Epithelial cell of esophagus (primary cell): ENCODE results near the gene JAK1.

Experiments
- DNase-seq: peaks from one replicate; pipeline ENCODE4 v3.0.0; 2010; ENCODE audit warnings: low read depth
- H3K4me3 ChIP-seq: 2 replicates; pipeline ENCODE4 v1.5.1; 2011; ENCODE audit warnings: mild to moderate bottlenecking, low read length, control low read depth
- TF ChIP-seq, protein P1 (sequence below): IDR thresholded peaks from 2 replicates; pipeline ENCODE4 v1.5.1; 2011; ENCODE audit warnings: low read depth, mild to moderate bottlenecking, low read length, control low read depth, inconsistent platforms; ENCODE audit not compliant: insufficient read depth; ENCODE audit errors: missing control alignments

The JAK1 gene

DNA sequence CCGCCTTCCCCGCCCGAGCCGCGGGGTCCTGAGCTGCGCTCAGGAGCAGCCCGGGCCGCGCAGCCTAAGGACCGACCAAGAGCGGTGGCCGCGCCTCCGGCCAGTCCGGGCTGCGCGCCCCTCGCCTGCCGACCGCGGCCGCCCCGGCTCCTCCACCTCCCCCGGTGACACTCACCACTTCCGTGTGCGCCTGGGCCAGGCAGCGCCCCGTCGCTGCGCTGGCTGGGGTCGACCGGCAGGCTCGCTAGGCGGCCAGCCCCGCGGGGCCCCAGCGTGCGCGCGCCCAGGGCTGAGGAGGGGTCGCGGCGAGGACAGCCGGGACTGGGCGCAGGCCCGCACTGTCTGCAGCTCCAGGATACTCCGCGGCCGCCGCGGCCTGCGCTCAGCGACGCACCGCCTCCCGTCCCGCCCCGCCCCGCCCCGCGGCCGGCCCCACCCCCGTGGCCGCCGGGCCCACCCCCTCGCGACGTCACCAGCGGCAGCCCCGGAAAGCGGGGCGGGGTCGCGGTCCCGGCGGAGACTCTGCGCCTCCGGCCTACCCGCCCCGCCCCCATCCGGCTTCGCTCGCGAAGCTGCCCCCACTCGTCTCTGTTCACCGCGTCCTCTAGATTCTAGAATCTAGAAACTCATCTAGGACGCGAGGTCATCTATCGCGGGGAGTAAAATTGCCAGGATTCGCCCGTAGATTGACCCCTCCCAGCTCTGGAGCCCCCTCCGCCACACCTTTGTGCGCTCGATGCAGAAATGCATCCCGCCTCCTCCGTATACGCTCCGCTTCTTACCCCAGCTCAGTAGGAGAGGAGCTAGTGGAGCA lies at the start of gene JAK1:
Gene JAK1 (minus strand): TSS at position 392 of the 814 bp plus-strand sequence. CDS start 80,285 bp downstream, outside the sequence.
- TF ChIP-seq, protein P1, sequence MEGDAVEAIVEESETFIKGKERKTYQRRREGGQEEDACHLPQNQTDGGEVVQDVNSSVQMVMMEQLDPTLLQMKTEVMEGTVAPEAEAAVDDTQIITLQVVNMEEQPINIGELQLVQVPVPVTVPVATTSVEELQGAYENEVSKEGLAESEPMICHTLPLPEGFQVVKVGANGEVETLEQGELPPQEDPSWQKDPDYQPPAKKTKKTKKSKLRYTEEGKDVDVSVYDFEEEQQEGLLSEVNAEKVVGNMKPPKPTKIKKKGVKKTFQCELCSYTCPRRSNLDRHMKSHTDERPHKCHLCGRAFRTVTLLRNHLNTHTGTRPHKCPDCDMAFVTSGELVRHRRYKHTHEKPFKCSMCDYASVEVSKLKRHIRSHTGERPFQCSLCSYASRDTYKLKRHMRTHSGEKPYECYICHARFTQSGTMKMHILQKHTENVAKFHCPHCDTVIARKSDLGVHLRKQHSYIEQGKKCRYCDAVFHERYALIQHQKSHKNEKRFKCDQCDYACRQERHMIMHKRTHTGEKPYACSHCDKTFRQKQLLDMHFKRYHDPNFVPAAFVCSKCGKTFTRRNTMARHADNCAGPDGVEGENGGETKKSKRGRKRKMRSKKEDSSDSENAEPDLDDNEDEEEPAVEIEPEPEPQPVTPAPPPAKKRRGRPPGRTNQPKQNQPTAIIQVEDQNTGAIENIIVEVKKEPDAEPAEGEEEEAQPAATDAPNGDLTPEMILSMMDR = no peak
- peak; percentile 78 for DNase-seq
- peak within 1 kb of the TSS; percentile 85 for H3K4me3 ChIP-seq

DNA sequence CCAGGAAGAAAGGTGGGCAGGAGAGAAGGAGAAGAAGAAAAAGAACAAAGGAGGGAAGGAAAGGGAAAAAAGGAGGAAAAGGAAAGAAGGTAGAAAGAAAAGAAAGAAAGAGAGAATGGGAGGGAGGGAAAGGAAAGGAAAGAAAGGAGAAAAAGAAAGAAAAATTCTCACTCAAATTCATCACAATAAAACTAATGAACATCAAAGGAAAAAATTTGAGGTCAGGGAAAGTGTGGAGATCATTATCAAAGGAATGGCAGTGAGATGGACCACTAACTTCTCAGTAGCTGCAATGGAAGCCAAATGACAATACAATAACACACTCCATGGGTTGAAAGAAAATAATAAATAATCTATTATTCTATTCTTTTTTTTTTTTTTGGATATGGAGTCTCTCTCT lies 48.0 kb upstream of the JAK1 start:
- TF ChIP-seq, protein P1 = no peak
- no peak overlapping the region for H3K4me3 ChIP-seq
- DNase-seq = no peak

DNA sequence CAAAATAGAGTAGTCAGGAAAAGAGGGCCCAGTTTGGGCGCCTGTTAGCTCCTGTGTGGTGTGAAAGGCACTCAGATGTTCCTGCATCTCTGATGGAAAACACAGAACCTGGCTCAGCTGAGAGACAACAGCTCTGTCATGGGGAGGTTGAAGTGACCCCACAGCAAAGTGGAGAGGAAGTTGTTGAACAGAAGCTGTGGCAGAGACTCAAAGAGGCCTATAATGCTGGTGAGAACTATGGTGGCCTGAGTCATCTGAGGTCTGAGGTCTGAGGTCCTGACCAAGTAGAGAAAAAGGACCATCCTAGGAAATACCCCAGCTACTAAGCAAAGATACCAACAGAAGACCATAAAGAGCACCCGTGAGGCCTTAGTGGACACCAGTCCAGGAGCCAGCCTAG lies 45.6 kb upstream of the JAK1 start:
- DNase-seq = no peak
- no peak overlapping the region for H3K4me3 ChIP-seq
- TF ChIP-seq, protein P1 = no peak

DNA sequence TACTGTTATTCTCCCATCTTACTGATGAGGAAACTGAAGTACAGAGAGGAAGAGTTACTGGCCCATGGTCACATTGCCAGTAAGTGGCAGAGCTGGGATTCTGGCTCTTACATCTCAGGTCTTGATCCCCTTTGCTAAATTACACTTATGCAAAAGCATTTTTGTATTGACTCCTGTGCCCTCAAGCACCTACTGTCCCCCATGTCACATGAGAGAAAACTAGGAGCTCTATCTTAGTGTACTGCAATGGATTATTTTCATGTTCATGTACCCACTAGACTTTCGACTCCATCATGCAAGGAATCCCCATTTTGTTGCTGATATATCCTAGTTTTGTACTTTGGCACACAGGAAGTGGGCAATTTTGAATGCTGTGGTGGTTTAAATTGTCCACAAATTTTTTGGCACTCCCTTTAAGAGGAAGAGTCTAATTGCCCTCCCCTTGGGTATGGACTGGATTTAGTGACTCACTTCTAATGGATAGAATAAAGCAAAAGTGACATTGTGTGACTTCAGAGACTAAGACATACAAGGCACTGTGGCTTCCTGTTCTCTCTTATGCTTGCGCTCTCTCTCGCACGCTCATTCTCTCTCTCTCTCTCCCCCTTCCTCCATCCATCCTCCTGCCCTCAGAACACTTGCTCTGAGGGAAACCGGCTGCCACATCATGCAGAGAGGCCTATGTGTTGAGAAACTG lies 43.5 kb upstream of the JAK1 start:
- DNase-seq = no peak
- no peak overlapping the region for H3K4me3 ChIP-seq
- TF ChIP-seq, protein P1 = no peak

DNA sequence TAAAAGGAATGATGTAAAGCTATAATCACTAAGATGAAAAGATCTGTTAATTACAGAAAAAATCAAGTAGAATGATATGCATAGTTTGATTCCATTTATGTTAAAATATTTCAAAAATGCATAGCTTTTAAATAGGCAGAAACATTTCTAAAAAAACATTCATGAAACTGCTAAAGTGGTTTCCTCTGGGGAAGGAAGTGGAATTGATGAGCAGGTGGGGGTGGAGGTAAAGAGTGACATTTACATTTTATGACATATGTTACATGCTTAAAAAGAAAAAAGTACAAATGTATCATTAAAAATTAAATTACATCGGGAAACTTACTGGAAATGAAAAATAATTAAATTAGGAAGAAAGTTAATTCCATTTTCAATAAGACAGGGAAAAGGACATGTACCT lies 42.8 kb upstream of the JAK1 start:
- TF ChIP-seq, protein P1 = no peak
- H3K4me3 ChIP-seq = no peak overlapping the region
- no peak for DNase-seq

DNA sequence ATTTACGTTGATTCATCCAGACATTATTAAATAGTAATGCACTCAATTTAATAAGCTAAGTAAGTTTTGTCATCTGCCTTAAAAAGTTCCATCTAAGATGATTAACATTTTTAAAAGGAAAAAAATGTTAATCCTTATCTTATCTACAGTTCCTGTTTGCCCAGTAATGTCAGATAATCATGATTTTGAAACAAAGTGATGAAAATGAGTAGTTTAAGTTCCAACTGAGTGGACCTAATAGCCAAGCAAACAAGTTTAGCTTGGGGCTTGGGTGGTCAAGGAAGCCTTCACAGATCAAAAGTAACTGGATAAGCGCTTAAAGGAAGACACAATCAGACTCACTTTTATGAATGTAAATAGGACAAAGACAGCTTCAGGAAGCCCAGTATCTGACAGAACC lies 40.5 kb upstream of the JAK1 start:
- TF ChIP-seq, protein P1 = no peak
- H3K4me3 ChIP-seq = no peak overlapping the region
- DNase-seq = no peak
